ENCODE measurements around the gene COL6A1.
"Not testable (repeated sequence)": the region's sequence is repeated elsewhere in the genome, so short reads cannot be mapped to it uniquely, and the experiment has no call there.

COL6A1 gene

DNA sequence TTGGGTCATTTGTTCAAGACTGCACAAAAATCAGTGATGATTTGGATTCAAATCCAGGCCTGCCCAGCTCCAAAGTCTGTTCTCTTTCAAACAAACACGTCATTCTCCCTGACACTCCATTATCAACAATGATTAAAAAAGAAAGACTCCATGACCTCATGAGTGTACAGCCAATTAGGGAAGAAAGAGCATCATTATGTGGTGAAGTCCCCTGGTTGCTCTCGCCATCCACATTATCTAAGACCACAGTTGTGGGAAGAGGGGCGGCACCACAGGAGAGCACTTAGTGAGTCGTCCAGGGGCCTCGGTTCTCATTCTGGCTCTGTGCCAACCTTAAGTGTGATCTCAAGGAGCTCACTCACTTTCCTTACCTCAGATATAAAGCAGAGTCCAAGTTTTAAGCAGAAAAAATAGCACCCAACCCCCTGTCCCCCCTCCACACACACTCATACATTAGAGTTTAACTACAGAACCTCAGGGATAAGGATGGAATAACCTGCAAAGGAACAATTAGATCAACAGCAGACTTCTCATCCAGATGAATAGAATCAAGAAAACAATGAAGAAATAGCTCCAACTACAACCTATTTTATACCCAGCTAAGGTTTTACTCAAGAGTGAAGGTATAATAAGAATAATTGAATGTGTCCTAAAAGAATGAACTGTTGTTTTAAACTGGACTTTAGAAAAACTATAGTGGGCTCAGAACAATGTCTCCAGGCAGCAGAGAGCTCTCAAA is 47.8 kb downstream of the COL6A1 start:
- DNase-seq = no peak

DNA sequence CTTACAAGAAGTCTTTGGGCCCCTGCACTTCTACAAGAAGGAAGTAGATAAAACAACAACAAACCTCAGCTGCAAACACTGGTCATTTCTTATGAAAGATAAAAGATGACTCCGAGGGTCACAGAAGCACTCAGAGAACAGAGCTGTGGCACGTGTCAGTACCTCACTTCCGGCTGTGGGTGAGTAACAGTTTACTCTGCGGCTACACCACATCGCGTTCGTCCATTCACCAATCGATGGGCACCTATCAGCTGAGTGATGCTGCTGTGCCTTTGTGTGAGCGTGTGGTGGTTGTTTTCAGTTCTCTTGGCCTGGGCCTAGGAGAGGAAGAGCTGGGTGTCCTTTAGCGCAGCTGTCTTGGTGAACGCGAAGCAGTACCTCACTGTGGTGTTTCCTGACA is 49.9 kb downstream of the COL6A1 start:
- no peak for DNase-seq

DNA sequence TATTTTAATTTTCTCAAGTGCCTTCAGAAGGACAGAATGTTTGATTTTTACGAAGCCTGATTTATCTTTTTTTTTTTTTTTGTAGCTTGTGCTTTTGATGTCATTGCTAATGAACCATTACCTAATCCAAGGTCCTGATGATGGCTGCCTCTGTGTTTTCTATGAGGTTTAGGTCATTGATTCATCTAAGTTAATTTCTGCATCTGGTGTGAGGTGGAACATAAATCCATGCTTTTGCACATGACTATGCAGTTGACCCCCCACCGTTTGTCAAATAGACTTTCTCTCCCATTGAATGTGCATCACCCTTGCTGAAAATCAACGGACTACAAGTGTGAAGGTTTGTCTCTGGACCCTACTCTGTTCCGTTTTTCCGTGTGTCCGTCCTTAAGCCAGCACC is 50.5 kb downstream of the COL6A1 start:
- DNase-seq = no peak

DNA sequence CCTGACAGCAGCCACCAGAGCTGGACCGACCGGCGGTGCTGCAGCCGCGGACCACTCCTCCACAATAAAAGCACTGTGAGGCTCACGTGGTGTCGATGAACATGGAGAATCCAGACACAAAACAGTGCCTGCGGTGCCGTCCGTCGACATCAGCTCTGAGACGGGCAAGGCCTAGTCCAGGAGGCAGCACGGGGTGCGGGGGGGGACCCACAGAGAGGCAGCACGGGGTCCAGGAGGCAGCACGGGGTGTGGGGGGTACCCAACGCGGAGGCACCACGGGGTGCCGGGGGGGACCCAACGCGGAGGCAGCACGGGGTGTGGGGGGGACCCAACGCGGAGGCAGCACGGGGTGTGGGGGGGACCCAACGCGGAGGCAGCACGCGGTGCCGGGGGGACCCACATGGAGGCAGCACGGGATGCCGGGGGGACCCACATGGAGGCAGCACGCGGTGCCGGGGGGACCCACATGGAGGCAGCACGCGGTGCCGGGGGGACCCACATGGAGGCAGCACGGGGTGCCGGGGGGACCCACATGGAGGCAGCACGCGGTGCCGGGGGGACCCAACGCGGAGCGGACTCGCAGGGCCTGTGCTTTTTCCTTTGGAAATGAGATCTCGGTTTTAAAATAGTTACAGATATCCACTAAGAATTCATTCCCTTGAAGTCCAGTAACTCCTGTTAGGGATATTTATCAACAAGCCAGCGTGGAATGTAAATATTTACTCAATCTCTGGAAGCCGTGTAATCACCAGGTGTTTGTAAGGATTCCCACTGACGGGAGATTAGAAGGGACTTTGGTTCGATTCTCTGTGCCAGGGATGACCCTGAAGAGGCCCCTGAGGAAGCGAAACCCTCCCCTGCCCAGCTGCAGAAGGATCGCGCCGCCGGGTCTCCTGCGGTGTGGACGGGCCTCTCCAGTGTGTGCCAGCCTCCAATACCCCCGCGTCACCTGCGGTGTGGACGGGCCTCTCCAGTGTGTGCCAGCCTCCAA is 52.1 kb downstream of the COL6A1 start:
- no peak for DNase-seq

DNA sequence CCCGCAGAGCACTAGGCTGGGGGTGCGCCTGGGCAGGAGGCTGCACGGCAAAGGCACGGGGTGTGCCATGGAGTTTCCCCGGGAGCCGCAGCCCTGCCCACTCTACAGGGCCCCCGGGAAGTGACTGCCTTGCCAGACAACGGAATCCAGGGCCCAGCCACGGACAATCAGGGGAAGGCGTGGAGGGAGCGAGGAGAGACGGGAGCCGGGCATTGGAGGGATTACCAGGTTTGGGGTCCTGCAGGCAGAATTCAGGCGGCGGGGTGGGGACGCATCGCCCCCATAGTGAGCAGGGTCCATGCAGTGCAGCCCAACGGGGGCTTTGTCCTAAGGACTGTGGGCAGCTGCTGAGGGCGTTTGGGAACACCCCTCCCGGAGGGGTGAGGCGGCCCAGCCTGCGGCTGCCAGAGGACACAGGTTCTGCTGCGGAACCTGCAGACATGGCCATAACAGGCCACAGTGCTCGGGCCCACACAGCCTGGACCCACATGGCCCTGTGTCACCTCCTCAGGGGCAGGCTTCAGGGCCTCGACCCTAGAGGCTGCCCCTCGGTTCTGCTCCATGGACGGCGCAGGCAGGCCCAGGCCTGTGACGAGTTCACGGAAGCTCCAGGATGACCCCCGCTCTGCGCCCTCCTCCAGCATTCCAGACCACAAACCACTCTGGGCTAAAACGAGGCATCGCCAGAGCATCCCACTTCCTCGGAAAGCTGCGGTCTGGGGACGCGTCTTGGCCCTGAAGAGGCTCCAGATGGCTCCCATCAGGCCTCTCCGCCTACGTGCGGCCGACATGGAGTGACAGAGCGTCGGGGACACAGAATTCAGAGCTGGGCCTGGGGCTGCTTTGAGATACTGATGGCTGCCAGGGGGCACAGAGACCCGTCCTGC is 54.5 kb downstream of the COL6A1 start:
- DNase-seq = no peak

DNA sequence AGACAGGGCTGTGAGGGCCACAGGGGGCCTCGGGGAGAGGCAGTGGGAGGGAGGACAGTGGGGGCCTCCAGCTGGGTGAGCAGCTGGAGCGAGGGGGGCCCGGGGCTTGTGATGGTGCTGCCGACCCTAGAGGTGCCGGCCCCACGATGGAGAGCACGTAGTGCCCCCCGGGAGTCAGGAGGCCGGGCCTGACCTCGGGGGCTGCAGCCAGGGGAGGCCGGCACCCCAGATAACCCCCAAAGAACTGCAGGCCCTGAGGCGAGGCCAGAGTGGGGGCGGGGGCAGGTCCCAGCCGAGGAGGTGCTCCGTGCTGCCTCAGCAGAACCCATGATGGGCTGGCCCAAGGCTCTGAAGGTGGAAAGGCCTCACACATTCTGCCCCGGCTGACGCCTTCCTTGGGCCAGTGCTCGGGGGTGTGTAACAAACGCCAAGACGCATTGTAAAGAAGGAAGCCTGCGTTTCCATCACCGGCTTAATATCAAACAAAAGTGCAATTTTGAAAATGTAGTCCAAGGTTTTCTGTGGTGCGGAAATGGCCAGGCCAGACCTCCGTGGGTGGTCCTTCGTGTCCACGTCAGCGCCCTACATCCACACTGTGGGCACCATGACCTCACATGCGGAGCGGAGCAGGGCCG is 55.2 kb downstream of the COL6A1 start:
- DNase-seq = no peak

DNA sequence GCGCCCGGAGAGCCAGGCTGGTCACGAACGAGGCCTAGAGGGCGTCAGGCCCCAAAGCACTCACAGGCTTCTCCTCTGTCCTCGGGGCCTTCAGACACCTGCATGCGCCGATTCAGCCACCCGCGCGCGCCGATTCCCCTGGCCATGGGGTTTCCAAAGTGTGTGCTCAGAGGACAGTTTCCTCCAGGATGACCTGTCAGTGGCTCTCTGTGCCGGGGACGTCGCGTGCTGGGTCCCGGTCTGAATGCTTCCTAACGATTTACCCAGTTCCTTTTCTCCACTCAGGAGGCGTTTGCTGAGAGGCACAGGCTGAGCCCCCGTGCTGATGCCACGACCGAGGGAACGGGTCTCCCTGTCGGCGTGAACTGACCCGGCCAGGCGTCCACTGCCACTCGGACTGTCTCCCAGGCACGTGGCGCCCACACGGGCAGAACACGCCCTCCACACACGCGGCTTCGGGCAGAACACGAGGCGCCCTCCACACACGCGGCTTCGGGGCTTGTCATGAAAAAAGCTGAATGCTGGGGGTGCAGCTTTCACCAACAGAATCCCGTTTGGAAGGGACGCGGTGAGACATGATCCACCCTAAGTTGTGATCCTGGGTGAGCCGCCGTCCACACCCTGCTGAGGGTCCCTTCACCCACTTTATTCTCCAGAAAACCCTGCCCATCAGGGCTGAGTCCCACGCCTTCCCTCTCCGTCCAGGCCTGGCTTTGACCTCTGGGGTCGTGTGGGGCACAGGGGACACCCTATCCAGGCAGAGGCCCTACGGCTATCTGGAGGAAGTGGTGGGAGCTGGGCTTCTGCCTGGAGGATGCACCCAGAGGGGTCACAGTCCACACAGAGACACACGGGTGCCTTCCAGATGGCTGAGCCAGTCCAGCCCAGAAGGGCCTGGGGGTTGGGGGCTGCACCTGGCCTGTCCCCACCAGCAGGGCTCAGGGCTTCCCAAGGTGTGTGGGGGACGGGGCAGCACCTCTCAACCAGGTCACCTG is 56.1 kb downstream of the COL6A1 start:
- DNase-seq = no peak

DNA sequence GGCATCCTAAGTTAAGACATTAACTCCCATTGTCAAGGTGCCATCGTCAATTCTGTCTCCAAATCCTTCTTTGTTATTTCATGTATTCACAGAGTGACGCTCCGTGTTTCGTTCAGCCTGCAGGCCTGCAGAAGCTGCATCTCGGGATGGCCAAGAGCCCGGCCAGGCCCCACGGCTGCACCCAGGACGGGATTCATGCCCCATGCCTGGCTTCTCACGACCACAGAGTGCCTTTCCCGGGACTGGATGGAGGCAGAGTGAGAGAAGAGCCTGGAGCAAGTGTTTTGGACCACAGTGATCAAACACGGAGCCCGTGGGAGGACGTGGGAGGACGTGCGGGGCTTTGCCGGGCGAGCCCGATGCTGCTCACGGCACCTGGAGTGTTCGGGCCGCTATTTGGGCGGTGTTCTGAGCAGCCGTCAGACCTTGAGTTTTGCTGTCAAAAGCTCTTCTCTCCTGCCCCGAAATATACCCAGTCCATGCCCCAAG is 56.8 kb downstream of the COL6A1 start:
- no peak for DNase-seq

DNA sequence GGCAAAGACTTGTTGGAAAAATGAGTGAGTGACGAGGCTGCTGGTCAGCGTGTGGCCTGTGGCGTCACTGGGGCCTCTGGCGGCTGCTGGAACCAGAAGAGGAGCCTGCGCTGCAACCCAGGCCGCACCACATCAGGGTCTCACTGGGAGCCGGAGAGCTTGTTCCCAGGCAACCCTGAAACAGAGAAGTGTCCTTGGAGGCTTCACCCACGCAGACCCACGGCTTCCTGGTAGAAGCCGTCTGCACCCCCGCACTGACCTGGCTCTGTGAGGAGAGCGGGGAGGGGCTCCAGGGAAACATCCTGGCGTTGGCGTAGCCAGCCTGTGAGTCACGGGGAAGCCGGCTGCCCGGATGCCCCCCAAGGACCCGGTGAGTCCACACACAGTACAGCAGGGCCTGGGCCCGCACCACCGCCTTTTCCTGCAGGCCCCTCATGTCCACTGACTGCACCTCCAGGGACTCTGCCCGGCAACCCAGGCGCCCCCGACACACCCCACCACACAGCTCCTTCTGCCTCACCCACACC is 57.4 kb downstream of the COL6A1 start:
- no peak for DNase-seq

DNA sequence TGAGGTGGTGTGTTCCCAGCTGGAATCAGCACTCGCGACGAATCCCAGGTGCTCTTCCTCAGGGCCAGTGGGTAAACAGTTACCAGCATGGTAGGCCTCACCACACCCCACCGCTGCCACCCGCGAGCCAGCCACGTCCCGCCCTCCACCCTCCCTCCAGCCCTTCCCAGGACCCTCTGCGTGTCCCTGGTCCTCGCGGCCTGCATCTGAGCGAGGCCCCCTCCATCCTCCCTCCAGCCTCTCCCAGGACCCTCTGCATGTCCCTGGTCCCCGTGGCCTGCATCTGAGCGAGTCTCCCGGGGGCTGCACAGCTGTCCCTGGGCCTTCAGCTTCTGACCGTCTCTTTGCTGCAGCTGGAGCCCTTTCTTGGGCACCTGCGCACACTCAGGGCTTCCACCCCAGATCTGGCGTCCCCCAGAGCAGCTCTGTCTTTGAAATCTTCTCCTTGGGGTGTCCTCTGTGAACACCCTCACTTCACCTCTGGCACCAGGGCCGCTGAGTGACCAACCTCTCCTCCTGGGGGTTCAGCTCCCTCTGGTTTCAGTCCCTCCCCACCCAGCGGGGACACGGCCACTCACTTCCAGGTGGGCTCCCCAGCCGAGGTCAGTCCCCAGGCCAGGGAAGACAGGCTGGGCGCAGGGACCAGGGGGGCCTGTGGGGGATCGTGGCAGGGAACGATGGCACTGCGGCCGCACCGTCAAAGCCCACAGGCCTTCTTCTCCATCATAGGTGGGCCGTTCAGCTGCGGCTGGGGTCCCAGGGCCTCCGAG is 58.5 kb downstream of the COL6A1 start:
- DNase-seq = no peak

DNA sequence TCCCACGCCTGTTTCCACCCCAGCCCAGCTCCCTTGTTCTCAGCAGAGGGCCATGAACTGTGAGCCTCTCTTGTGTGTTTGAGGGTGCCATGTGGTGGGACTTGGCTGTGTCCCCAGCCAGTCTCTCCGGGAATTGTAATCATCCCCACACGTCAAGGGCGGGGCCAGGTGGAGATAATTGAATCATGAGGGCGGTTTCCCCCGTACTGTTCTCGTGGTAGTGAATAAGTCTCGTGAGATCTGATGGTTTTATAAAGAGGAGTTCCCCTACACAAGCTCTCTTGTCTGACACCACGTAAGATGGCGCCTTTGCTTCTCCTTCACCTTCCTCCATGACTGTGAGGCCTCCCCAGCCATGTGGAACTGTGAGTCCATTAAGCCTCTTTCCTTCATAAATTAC is 59.1 kb downstream of the COL6A1 start:
- no peak for DNase-seq

DNA sequence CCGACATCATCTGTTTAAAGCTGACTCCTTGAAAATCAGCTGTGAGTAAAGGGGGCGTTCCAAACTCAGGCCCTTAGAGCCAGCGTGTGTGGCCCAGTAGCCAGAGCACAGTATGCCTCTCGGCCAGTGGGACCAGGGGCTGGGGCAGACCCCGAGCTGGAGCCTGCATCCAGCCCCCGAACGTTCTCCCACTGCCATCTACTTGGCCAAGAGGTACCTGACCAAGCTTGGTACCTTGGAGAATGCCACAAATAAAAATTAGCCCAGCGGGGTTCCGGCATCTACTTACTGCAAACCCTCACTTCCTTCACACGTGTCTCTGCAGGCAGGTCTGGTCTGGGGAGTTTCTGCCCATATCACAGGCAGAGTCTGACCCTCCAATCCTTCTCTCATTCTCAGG is 59.6 kb downstream of the COL6A1 start:
- DNase-seq = no peak

DNA sequence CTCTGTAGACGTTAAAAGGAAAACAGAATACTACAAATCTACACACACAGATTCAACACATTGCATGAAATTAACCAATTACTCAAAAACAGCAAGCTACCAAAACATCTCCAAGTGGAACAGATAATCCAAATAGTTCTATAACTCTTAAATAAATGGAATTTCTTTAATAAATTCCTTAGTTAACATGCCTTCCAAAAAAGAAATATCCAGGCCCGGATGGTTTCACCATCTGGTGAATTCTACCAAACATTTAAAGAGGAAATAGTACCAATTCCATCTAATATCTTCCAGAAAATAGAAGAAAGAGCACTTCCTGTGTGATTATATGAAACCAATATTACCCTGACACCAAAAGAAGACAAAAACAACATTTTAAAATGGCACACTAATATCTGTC is 63.6 kb downstream of the COL6A1 start:
- DNase-seq = no peak

DNA sequence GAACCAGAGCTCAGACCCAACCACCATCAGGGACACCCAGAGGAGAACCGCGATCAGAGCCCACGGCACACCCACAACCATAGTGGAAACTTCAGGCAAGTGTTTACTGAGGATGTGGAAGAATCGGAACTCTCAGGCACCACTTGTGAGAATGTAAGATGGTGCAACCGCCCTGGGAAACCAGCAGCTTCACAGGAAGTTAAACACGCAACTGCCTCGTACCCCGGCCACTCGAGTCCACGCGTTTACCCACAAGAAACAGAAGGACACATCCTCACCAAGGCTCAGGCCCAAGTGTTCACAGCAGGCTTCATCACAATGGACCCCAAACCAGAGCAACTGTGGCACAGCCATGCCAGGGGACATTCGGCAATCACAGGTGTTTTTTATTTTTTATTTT is 64.9 kb downstream of the COL6A1 start:
- DNase-seq = no peak

DNA sequence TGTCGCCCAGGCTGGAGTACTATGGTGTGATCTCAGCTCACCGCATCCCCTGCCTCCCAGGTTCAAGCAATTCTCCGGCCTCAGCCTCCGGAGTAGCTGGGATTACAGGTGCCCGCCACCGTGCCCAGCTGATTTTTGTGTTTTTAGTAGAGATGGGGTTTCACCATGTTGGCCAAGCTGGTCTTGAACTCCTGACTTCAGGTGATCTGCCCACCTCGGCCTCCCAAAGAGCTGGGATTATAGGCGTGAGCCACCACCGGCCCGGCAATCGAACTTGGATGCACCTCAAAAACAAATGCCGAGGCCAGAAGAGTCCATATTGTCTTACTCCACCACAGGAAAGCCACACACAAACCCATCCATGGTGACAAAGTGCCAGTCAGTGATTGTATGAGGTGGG is 65.3 kb downstream of the COL6A1 start:
- not testable (repeated sequence) for DNase-seq

DNA sequence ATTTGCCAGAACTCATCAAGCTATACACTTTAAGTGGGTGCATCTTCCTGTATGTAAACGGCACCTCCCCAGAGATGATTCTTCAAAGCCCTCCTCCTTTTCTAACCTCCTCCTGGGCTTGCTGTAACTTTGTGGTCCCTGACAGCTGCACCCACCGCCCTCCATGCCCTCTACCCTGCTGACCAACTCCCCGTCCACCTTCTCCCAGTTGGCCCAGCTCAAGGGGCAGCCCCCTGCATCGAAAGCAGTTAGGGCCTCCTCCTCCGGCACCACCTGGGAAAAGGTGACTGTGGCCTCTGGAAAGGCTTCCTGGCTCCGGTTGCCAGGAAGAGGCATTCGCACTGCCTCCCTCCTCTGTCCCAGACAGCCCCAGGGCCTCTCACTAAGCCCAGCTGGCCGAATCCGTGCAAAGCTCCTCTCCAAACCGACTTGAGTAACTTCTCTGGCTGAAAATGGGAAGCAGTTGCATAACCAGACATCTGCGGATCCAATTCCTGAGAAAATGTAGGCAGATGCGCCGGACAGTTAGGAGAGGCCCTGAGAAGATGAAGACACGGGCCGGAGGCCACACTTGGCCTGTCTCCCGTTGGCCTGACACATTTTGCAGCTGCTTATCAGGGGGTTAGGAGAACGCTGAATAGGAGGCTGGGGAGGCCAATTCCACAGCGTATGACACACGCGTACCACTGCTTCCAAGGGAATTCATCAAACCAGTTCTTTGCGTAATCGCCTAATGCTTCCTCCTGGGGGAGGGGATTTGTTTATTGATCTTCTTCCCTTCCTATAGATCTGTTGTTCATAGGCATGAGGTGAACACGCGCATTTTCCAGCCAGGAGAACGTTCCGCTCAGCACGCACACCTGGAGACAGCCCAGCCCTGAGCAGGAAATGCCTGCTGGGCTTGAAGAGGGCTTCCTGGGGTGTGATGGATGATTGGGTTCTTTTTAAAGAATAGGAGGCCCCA is 67.6 kb downstream of the COL6A1 start:
- no peak for DNase-seq

DNA sequence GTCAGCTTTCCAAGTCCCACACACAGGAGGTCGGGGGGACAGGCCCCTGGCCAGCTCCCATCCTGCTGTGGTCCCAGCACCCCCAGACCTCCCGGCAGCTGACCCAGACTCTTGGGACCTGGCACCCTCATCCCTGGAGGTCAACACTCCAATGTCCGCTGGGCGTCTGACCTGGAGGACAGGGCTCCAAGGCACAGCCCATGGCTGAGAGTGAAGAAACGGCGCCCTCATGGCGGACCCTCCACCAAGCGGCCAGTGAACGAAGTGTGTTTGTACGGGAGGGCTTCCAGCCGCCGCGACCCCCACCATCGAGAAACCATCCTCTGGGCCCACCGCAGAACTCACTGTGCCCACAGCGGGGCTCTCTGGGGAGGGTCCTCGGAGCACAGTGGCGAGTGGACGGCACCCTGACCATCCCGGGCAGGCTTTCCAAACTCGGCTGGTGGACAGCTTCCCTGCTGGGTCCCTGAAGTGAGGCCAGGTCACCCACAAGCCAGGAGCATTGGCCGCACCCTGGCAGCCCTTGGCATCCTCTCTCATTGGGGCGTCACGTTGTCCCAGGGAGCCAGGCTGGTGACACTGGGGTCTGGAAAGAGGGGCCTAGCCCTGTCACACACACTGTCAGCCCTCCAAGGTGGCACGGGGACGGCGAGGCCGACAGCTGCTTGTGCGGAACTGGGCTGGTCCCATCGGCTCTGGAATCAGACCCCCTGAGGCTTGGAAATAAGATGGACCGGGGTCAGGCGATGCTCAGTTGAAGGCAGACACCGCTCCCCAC is 68.5 kb downstream of the COL6A1 start:
- no peak for DNase-seq
